Subcutaneous abdominal adipose tissue (tissue), 5 donors: ENCODE measurements around the gene DDOST.

Experiments used
- H3K27ac ChIP-seq: one replicate; pipeline ENCODE4 v1.7.0; 2013; ENCODE audit warnings: low read depth, mild to moderate bottlenecking, inconsistent platforms, low read length, moderate library complexity
- H3K27me3 ChIP-seq, 5 donors: one replicate each; pipeline ENCODE4 v1.7.0; 2013; ENCODE audit warnings: low read length in 5 of 5, inconsistent platforms in 1 of 5; ENCODE audit not compliant: control insufficient read depth in 5 of 5, insufficient read depth in 4 of 5
- H3K36me3 ChIP-seq, 5 donors: one replicate each; pipeline ENCODE4 v1.7.0; 2013; ENCODE audit warnings: low read length in 5 of 5; ENCODE audit not compliant: control insufficient read depth in 5 of 5, insufficient read depth in 5 of 5
- H3K4me1 ChIP-seq, 5 donors: one replicate each; pipeline ENCODE4 v1.7.0; 2013; ENCODE audit warnings: low read length in 5 of 5, mild to moderate bottlenecking in 3 of 5, moderate library complexity in 1 of 5; ENCODE audit not compliant: control insufficient read depth in 5 of 5, insufficient read depth in 5 of 5
- H3K4me3 ChIP-seq, 5 donors: one replicate each; pipeline ENCODE4 v1.7.0; 2013; ENCODE audit warnings: low read length in 5 of 5, low read depth in 1 of 5
- H3K9ac ChIP-seq, 5 donors: one replicate each; pipeline ENCODE4 v1.7.0; 2013; ENCODE audit warnings: low read length in 5 of 5, mild to moderate bottlenecking in 4 of 5, moderate library complexity in 3 of 5
- H3K9me3 ChIP-seq, 5 donors: one replicate each; pipeline ENCODE4 v1.7.0; 2013; ENCODE audit warnings: low read length in 5 of 5; ENCODE audit not compliant: control insufficient read depth in 5 of 5
- donor health status: healthy.
- donor health status: healthy.
- donor health status: healthy.
- donor health status: healthy.
- donor health status: healthy.

The DDOST gene

GRCh38 chr1:20661207-20662109 lies at the start of gene DDOST:
DDOST (minus strand) TSS chr1:20661369; CDS start chr1:20661350, 19 bp downstream.
- peaks cover 0 to 21% (median 16%) of the 10 kb centered on the region in 5 donors for H3K36me3 ChIP-seq
- peak within 1 kb of the TSS; percentile 79 to 97 (median 97) for H3K4me3 ChIP-seq
- H3K9ac ChIP-seq, result peak within 1 kb of the TSS; percentile 73 to 93 (median 82)
- peaks cover 0 to 4% (median 0%) of the 10 kb centered on the region in 5 donors for H3K27me3 ChIP-seq
- peak within 1 kb of the TSS; percentile 60 for H3K27ac ChIP-seq
- H3K4me1 ChIP-seq, result peaks cover 5 to 34% (median 23%) of the 10 kb centered on the region in 5 donors
- no peaks in the 10 kb centered on the region for H3K9me3 ChIP-seq

- H3K4me1 ChIP-seq, result no peaks in the 10 kb centered on the region
- H3K27ac ChIP-seq, result no peak overlapping the region
- no peaks in the 10 kb centered on the region for H3K36me3 ChIP-seq
- no peak overlapping the region for H3K9ac ChIP-seq
- H3K4me3 ChIP-seq, result no peak overlapping the region
- peaks cover 3 to 17% (median 13%) of the 10 kb centered on the region in 5 donors for H3K27me3 ChIP-seq
- no peaks in the 10 kb centered on the region for H3K9me3 ChIP-seq
Observed at GRCh38 chr1:20710469-20711284, 49.5 kb upstream of the DDOST start.

- Histone ChIP-seq H3K9ac (no peak overlapping the region), H3K4me1 (no peaks in the 10 kb centered on the region), H3K27me3 (peaks cover 3 to 12% (median 9%) of the 10 kb centered on the region in 5 donors), H3K9me3 (no peaks in the 10 kb centered on the region), H3K27ac (no peak overlapping the region), H3K4me3 (no peak overlapping the region), H3K36me3 (no peaks in the 10 kb centered on the region)
Observed at GRCh38 chr1:20709868-20710267, 48.7 kb upstream of the DDOST start.

- peaks cover 3 to 12% (median 9%) of the 10 kb centered on the region in 5 donors for H3K27me3 ChIP-seq
Observed at GRCh38 chr1:20708891-20709290, 47.7 kb upstream of the DDOST start.

GRCh38 chr1:20708057-20708456 lies 46.9 kb upstream of the DDOST start:
- no peak overlapping the region for H3K4me3 ChIP-seq
- peaks cover 3 to 12% (median 7%) of the 10 kb centered on the region in 5 donors for H3K27me3 ChIP-seq
- H3K4me1 ChIP-seq, result no peaks in the 10 kb centered on the region
- H3K9ac ChIP-seq, result no peak overlapping the region
- H3K9me3 ChIP-seq, result no peaks in the 10 kb centered on the region
- H3K27ac ChIP-seq, result no peak overlapping the region
- no peaks in the 10 kb centered on the region for H3K36me3 ChIP-seq

More at GRCh38 chr1:20708891-20709290, 47.7 kb upstream of the DDOST start:
- no peaks in the 10 kb centered on the region for H3K9me3 ChIP-seq
- H3K9ac ChIP-seq, result no peak overlapping the region
- no peak overlapping the region for H3K27ac ChIP-seq
- H3K4me1 ChIP-seq, result no peaks in the 10 kb centered on the region
- H3K36me3 ChIP-seq, result no peaks in the 10 kb centered on the region
- no peak overlapping the region for H3K4me3 ChIP-seq

GRCh38 chr1:20706841-20707240 lies 45.7 kb upstream of the DDOST start:
- no peak overlapping the region for H3K27ac ChIP-seq
- H3K4me3 ChIP-seq, result no peak overlapping the region
- no peaks in the 10 kb centered on the region for H3K4me1 ChIP-seq
- H3K36me3 ChIP-seq, result no peaks in the 10 kb centered on the region
- H3K9me3 ChIP-seq, result no peaks in the 10 kb centered on the region
- no peak overlapping the region for H3K9ac ChIP-seq
- H3K27me3 ChIP-seq, result peaks cover 3 to 12% (median 7%) of the 10 kb centered on the region in 5 donors

GRCh38 chr1:20705203-20705755 lies 44.1 kb upstream of the DDOST start:
- H3K4me3 ChIP-seq, result no peak overlapping the region
- no peaks in the 10 kb centered on the region for H3K9me3 ChIP-seq
- H3K27me3 ChIP-seq, result peaks cover 0 to 7% (median 2%) of the 10 kb centered on the region in 5 donors
- H3K4me1 ChIP-seq, result no peaks in the 10 kb centered on the region
- H3K9ac ChIP-seq, result no peak overlapping the region
- no peaks in the 10 kb centered on the region for H3K36me3 ChIP-seq
- no peak overlapping the region for H3K27ac ChIP-seq

- no peak overlapping the region for H3K4me3 ChIP-seq
- H3K4me1 ChIP-seq, result no peaks in the 10 kb centered on the region
- no peaks in the 10 kb centered on the region for H3K9me3 ChIP-seq
- H3K36me3 ChIP-seq, result no peaks in the 10 kb centered on the region
- H3K27ac ChIP-seq, result no peak overlapping the region
- H3K27me3 ChIP-seq, result peaks cover 0 to 1% (median 0%) of the 10 kb centered on the region in 5 donors
- no peak overlapping the region for H3K9ac ChIP-seq
Observed at GRCh38 chr1:20704390-20705202, 43.4 kb upstream of the DDOST start.

GRCh38 chr1:20703124-20703756 lies 42.1 kb upstream of the DDOST start:
- Histone ChIP-seq H3K9ac (no peak overlapping the region), H3K36me3 (no peaks in the 10 kb centered on the region), H3K9me3 (no peaks in the 10 kb centered on the region), H3K27me3 (no peaks in the 10 kb centered on the region), H3K4me3 (no peak overlapping the region), H3K4me1 (no peaks in the 10 kb centered on the region), H3K27ac (no peak overlapping the region)
